Panc1 (cell line): ENCODE data around the gene GPR15.

Experiments used
- CTCF ChIP-seq: fragments of 450-650 bp; IDR thresholded peaks from 2 replicates; pipeline ENCODE4 v1.5.1; 2017; ENCODE audit warnings: mild to moderate bottlenecking
- REST ChIP-seq, 2 experiments: IDR thresholded peaks; 2 replicates each; pipeline ENCODE4 v1.6.1; 2011 to 2012; ENCODE audit warnings: low read depth in 2 of 2, control low read depth in 1 of 2, low read length in 1 of 2, mild to moderate bottlenecking in 1 of 2, moderate library complexity in 1 of 2; ENCODE audit not compliant: insufficient read depth in 1 of 2
- SIN3A ChIP-seq: IDR thresholded peaks from 2 replicates; pipeline ENCODE4 v1.6.1; 2012; ENCODE audit warnings: low read depth, mild to moderate bottlenecking, low read length, moderate library complexity, borderline replicate concordance; ENCODE audit not compliant: insufficient read depth

GRCh38 chr3:98536456-98537017 lies 4.8 kb downstream of the GPR15 start:
- no peak for TF ChIP-seq CTCF
- no peak for TF ChIP-seq REST (IDR thresholded peaks at IDR 0.05; ENCODE audit: insufficient read depth in 1 of 2, low read depth in 2 of 2, low read length in 1 of 2)
- no peak for TF ChIP-seq SIN3A
